Chondrocyte (in vitro differentiated cells): ENCODE data around the gene SEC11A. TPM values are rescaled to one million over a fixed set of nuclear protein-coding genes. Genes with fewer than 3 reads are reported as not detected.

ENCODE experiments used
- DNase-seq: peaks from one replicate; pipeline ENCODE4 v3.0.0; 2021; ENCODE audit warnings: mixed read lengths, low spot score
- H3K27ac Mint-ChIP-seq: one replicate; pipeline ENCODE4 v1.8.0; 2021; ENCODE audit warnings: mild to moderate bottlenecking, moderate library complexity, mixed read lengths; ENCODE audit not compliant: unreplicated experiment
- H3K27me3 Mint-ChIP-seq: 2 replicates; pipeline ENCODE4 v1.8.0; 2021; ENCODE audit warnings: low read depth, mixed read lengths
- H3K36me3 Mint-ChIP-seq: 2 replicates; pipeline ENCODE4 v1.8.0; 2021; ENCODE audit warnings: low read depth, mixed read lengths
- H3K4me1 Mint-ChIP-seq: 2 replicates; pipeline ENCODE4 v1.8.0; 2021; ENCODE audit warnings: low read depth, mild to moderate bottlenecking, mixed read lengths
- H3K4me3 Mint-ChIP-seq: one replicate; pipeline ENCODE4 v1.8.0; 2021; ENCODE audit warnings: mild to moderate bottlenecking, moderate library complexity, mixed read lengths; ENCODE audit not compliant: unreplicated experiment
- H3K9me3 Mint-ChIP-seq: 2 replicates; pipeline ENCODE4 v1.8.0; 2021; ENCODE audit warnings: low read depth, mixed read lengths
- total RNA-seq: library from RNA; stranded (reverse); gene quantifications from 3 replicates; pipeline ENCODE4 v1.2.1, GENCODE V29; 2021
- TF ChIP-seq, protein P1 (sequence below): fragments of 200-600 bp; sonication (generic); IDR thresholded peaks from 2 replicates; pipeline ENCODE4 v1.5.0; 2021; ENCODE audit warnings: antibody characterized with exemption, mild to moderate bottlenecking, moderate library complexity

The SEC11A gene
- total RNA-seq, 1 donor from 2014 or later = 195 TPM

DNA sequence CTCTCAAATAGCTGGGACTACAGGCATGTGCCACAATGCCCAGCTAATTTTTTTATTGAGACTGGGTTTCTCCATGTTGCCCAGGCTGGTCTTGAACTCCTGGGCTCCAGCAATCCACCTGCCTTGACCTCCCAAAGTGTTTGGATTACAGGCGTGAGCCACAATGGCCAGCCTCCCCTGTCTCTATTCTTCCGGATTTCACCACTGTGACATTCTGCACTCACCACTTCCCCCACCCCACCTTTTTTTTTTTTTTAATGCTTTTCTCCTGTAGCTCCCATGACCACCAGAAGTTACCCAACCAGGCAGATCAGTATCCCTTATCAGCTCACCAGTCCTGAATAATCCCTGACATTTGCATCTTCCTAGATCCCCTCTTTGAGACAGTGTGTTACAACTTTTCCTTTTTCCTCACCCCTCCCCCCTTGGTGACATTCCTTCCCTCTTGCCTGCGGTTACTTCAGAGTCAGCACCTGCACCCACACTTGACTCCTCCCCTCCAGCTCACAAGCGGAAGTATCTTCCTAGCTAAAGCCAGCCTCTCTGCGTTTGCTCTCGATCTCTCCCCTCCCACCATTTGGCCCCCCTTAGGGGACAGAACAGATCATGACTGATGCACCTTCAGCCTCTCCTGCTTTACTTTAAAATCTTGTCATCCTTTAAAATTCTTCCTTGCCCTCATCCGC lies 19.0 kb upstream of the SEC11A start:
- DNase-seq = no peak
- H3K27ac Mint-ChIP-seq = peak overlapping the region; percentile 83
- H3K4me3 Mint-ChIP-seq = peak overlapping the region; percentile 36
- H3K4me1 Mint-ChIP-seq = peaks cover 24% of the 10 kb centered on the region
- TF ChIP-seq, protein P1, sequence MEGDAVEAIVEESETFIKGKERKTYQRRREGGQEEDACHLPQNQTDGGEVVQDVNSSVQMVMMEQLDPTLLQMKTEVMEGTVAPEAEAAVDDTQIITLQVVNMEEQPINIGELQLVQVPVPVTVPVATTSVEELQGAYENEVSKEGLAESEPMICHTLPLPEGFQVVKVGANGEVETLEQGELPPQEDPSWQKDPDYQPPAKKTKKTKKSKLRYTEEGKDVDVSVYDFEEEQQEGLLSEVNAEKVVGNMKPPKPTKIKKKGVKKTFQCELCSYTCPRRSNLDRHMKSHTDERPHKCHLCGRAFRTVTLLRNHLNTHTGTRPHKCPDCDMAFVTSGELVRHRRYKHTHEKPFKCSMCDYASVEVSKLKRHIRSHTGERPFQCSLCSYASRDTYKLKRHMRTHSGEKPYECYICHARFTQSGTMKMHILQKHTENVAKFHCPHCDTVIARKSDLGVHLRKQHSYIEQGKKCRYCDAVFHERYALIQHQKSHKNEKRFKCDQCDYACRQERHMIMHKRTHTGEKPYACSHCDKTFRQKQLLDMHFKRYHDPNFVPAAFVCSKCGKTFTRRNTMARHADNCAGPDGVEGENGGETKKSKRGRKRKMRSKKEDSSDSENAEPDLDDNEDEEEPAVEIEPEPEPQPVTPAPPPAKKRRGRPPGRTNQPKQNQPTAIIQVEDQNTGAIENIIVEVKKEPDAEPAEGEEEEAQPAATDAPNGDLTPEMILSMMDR = no peak
- peaks cover 2% of the 10 kb centered on the region for H3K36me3 Mint-ChIP-seq
- no peaks in the 10 kb centered on the region for H3K9me3 Mint-ChIP-seq
- H3K27me3 Mint-ChIP-seq = no peaks in the 10 kb centered on the region

DNA sequence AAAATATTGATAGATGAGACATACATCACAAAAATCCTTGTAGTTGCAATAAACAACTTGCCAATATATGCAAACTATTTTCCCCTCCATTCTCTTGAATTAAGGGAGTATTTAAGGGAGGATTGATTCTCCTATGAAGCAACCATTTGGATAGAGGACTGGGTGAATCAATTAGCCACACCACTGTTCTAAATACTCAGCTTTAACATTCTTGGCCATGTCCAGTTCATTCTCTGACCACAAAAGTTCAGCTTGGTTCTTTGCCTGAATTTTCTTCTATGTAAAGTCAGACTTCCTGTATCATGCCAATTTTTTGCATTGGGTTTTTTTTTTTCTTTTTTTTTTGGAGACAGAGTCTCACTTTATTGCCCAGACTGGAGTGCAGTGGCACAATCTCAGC lies 15.8 kb upstream of the SEC11A start:
- DNase-seq = no peak
- Mint-ChIP-seq H3K4me3 (no peak overlapping the region), H3K9me3 (no peaks in the 10 kb centered on the region)

DNA sequence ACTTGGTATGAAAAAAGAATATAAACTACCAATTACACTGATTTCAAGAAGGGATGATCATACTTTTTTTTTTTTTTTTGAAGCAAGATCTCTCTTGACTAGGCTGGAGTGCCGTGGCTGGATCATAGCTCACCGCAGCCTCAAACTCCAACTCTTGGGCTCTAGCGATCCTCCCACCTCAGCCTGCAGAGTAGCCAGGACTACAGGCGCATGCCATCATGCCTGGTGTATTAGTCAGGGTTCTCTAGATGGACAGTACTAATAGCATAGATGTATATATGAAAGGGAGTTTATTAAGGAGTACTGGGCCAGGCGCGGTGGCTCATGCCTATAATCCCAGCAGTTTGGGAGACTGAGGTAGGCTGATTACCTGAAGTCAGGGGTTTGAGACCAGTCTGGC lies 11.5 kb upstream of the SEC11A start:
- Mint-ChIP-seq H3K4me3 (no peak overlapping the region), H3K9me3 (no peaks in the 10 kb centered on the region), H3K36me3 (no peaks in the 10 kb centered on the region), H3K4me1 (peaks cover 7% of the 10 kb centered on the region), H3K27me3 (no peaks in the 10 kb centered on the region), H3K27ac (no peak overlapping the region)
- DNase-seq = no peak
- TF ChIP-seq, protein P1 = no peak

More for the DNA sequence above, 15.8 kb upstream of the SEC11A start:
- peaks cover 24% of the 10 kb centered on the region for H3K4me1 Mint-ChIP-seq
- TF ChIP-seq, protein P1 = no peak
- H3K36me3 Mint-ChIP-seq = peaks cover 2% of the 10 kb centered on the region
- H3K27me3 Mint-ChIP-seq = no peaks in the 10 kb centered on the region
- H3K27ac Mint-ChIP-seq = no peak overlapping the region

DNA sequence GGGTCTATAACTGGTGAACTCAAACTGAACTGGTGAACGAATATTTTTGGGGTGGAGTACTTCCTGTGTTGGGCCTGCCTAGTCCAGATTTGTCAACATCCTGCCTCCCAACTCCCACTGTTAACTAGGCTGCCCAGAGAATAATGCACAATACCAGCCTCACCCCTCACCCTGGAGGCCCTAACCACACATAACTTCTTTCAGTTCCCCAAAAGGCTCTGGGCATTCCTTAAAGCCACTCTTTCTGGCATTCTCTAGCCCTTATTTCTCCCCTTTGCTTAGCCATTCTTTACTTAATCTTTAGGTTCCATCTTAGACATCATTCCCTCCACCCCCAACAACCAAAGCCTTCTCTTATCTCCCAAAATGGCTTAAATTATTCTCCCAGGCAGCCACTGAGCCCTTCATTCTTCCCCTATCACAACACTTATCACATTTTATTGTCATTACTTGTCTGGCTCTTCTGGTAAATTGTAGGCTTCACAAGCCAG lies 9.1 kb upstream of the SEC11A start:
- TF ChIP-seq, protein P1 = no peak
- peaks cover 7% of the 10 kb centered on the region for H3K4me1 Mint-ChIP-seq
- peak overlapping the region; percentile 0 for H3K27ac Mint-ChIP-seq
- no peak for DNase-seq
- no peaks in the 10 kb centered on the region for H3K36me3 Mint-ChIP-seq
- no peaks in the 10 kb centered on the region for H3K9me3 Mint-ChIP-seq
- H3K4me3 Mint-ChIP-seq = no peak overlapping the region
- no peaks in the 10 kb centered on the region for H3K27me3 Mint-ChIP-seq

DNA sequence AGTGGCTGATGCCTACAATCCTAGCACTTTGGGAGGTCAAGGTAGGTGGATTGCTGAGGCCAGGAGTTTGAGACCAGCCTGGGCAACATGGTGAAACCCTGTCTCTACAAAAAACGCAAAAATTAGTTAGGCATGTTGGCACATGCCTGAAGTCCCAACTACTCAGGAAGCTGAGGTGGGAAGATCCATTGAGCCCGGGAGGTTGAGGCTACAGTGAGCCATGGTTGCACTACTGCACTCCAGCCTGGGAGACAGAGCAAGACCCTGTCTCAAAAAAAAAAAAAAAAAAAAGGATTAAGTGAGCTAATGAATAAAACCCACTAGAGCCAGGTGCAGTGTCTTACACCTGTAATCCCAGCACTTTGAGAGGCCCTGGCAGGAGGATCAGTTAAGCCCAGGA lies 6.7 kb upstream of the SEC11A start:
- Mint-ChIP-seq H3K27ac (no peak overlapping the region), H3K36me3 (no peaks in the 10 kb centered on the region), H3K9me3 (no peaks in the 10 kb centered on the region), H3K4me3 (no peak overlapping the region), H3K27me3 (no peaks in the 10 kb centered on the region), H3K4me1 (peaks cover 9% of the 10 kb centered on the region)
- TF ChIP-seq, protein P1 = no peak
- DNase-seq = no peak
